Gastrocnemius medialis (tissue), 4 donors: ENCODE results near the gene CACNA2D3. TPM values are rescaled to one million over a fixed set of nuclear protein-coding genes. Genes with fewer than 3 reads are reported as not detected.

Experiments used
- ATAC-seq, 2 donors: fragments of 150-250 bp; one replicate each; pipeline ENCODE4 v1.9.1; 2016
- DNase-seq, 2 donors: peaks; one replicate each; pipeline ENCODE4 v3.0.0-alpha.2; 2019
- H3K27ac ChIP-seq, 4 donors: fragments of 200-600 bp; sonication (generic); 1 replicate in 1 of 4; 2 replicates in 3 of 4; pipeline ENCODE4 v1.5.1; 2016 to 2018; ENCODE audit warnings: mild to moderate bottlenecking in 2 of 4, moderate library complexity in 1 of 4
- H3K27me3 ChIP-seq, 3 donors: fragments of 200-600 bp; sonication (generic) in 2 of 3; 1 replicate in 1 of 3; 2 replicates in 2 of 3; pipeline versions ENCODE4 v1.5.1 to v1.6.0; 2016 to 2019; ENCODE audit warnings: mild to moderate bottlenecking in 1 of 3, moderate library complexity in 1 of 3
- H3K36me3 ChIP-seq, 2 donors: fragments of 200-600 bp; sonication (generic) in 1 of 2; one replicate each; pipeline ENCODE4 v1.5.1; 2017 to 2018
- H3K4me1 ChIP-seq, 2 donors: fragments of 200-600 bp; sonication (generic) in 1 of 2; one replicate each; pipeline ENCODE4 v1.5.1; 2016 to 2017; ENCODE audit warnings: mild to moderate bottlenecking in 2 of 2
- H3K4me3 ChIP-seq, 4 donors: fragments of 200-600 bp; sonication (generic) in 3 of 4; 1 replicate in 1 of 4; 2 replicates in 3 of 4; pipeline ENCODE4 v1.5.1; 2016 to 2019; ENCODE audit warnings: mild to moderate bottlenecking in 2 of 4
- H3K9me3 ChIP-seq, 3 donors: fragments of 200-600 bp; sonication (generic) in 2 of 3; 1 replicate in 1 of 3; 2 replicates in 2 of 3; pipeline ENCODE4 v1.5.1; 2016 to 2019
- CTCF ChIP-seq, 5 experiments: fragments of 450-650 bp in 3 of 5; fragments of 200-600 bp in 2 of 5; sonication (generic) in 2 of 5; IDR thresholded peaks in 4 of 5; conservative IDR thresholded peaks in 1 of 5; 1 replicate in 4 of 5; 2 replicates in 1 of 5; pipeline ENCODE4 v1.5.1; 2016 to 2019; ENCODE audit warnings: antibody characterized with exemption in 5 of 5, mild to moderate bottlenecking in 3 of 5, moderate library complexity in 3 of 5
- POLR2A ChIP-seq, 2 donors: fragments of 450-650 bp; IDR thresholded peaks; one replicate each; pipeline ENCODE4 v1.6.1; 2017; ENCODE audit warnings: antibody characterized with exemption in 2 of 2, mild to moderate bottlenecking in 2 of 2, moderate library complexity in 2 of 2
- in situ Hi-C, 4 donors: fragments of 200-750 bp; cut with MboI; loops; one replicate each; pipeline versions ENCODE4 v1.15.0 to v1.8.0; 2017; ENCODE audit warnings: low sequenced_read_pairs in 4 of 4
- intact Hi-C: fragments of 100-400 bp; cut with DNase I; formaldehyde crosslinking; loops from one replicate; pipeline ENCODE4 v1.15.1; 2023; ENCODE audit warnings: low total_unique reads
- total RNA-seq, 4 donors: library from RNA; depleted of rRNA; stranded (reverse); fragments of >200 nt; gene quantifications; one replicate each; pipeline versions ENCODE4 v1.1.0 to v1.2.3, GENCODE V29; 2016

The CACNA2D3 gene
- total RNA-seq, 4 donors from 2014 or later: 4.7 to 14.4 (median 7.1) TPM

GRCh38 chr3:54572197-54572895 is 450.0 kb downstream of the CACNA2D3 start:
- in situ Hi-C loops (no loop called here), intact Hi-C loops (no loop called here)
- ATAC-seq (no peak), DNase-seq (no peak)
- H3K36me3 ChIP-seq: no peaks in the 10 kb centered on the region
- H3K27ac ChIP-seq: no peak overlapping the region
- no peaks in the 10 kb centered on the region for H3K9me3 ChIP-seq
- no peaks in the 10 kb centered on the region for H3K27me3 ChIP-seq
- H3K4me1 ChIP-seq: peaks cover 0 to 4% of the 10 kb centered on the region in 2 donors
- no peak overlapping the region for H3K4me3 ChIP-seq
- TF ChIP-seq POLR2A (IDR thresholded peaks at IDR 0.05) (no peak), CTCF (IDR thresholded peaks at IDR 0.05 in 4 of 5, conservative IDR thresholded peaks at IDR 0.05 in 1 of 5) (no peak)

- Histone ChIP-seq H3K4me1 (no peaks in the 10 kb centered on the region), H3K27me3 (no peaks in the 10 kb centered on the region), H3K9me3 (no peaks in the 10 kb centered on the region), H3K27ac (no peak overlapping the region), H3K36me3 (no peaks in the 10 kb centered on the region), H3K4me3 (no peak overlapping the region)
- TF ChIP-seq CTCF (IDR thresholded peaks at IDR 0.05 in 4 of 5, conservative IDR thresholded peaks at IDR 0.05 in 1 of 5) (no peak), POLR2A (IDR thresholded peaks at IDR 0.05) (no peak)
- in situ Hi-C loops (no loop called here), intact Hi-C loops (no loop called here)
- ATAC-seq (no peak), DNase-seq (no peak)
Observed at GRCh38 chr3:54573858-54574257, 451.5 kb downstream of the CACNA2D3 start.

- no peak overlapping the region for H3K4me3 ChIP-seq
- in situ Hi-C loops: no loop called here
- H3K36me3 ChIP-seq: no peaks in the 10 kb centered on the region
- H3K27ac ChIP-seq: no peak overlapping the region
- DNase-seq (no peak), ATAC-seq (no peak)
- intact Hi-C loops: no loop called here
- TF ChIP-seq POLR2A (IDR thresholded peaks at IDR 0.05) (no peak), CTCF (IDR thresholded peaks at IDR 0.05 in 4 of 5, conservative IDR thresholded peaks at IDR 0.05 in 1 of 5) (no peak)
- no peaks in the 10 kb centered on the region for H3K4me1 ChIP-seq
- H3K9me3 ChIP-seq: no peaks in the 10 kb centered on the region
- no peaks in the 10 kb centered on the region for H3K27me3 ChIP-seq
Observed at GRCh38 chr3:54574906-54575617, 452.7 kb downstream of the CACNA2D3 start.

- Histone ChIP-seq H3K4me3 (no peak overlapping the region), H3K4me1 (no peaks in the 10 kb centered on the region), H3K27me3 (no peaks in the 10 kb centered on the region), H3K36me3 (no peaks in the 10 kb centered on the region), H3K27ac (no peak overlapping the region), H3K9me3 (no peaks in the 10 kb centered on the region)
- in situ Hi-C loops (no loop called here), intact Hi-C loops (no loop called here)
- DNase-seq (no peak), ATAC-seq (no peak)
- TF ChIP-seq POLR2A (IDR thresholded peaks at IDR 0.05) (no peak), CTCF (IDR thresholded peaks at IDR 0.05 in 4 of 5, conservative IDR thresholded peaks at IDR 0.05 in 1 of 5) (no peak)
Observed at GRCh38 chr3:54575618-54575960, 453.2 kb downstream of the CACNA2D3 start.
